ENCODE measurements around the gene ADD3. TPM values are rescaled to one million over a fixed set of nuclear protein-coding genes. Genes with fewer than 3 reads are reported as not detected.

Gene ADD3
- total and polyA plus RNA-seq, 2 of the 13 experiments (the other 11 are each of a cell fraction or from before 2014, with no cell fraction given), result 44.7 to 57.5 TPM

GRCh38 chr10:110017907-110018306, 10.1 kb downstream of the ADD3 start:
- WGBS (ENCODE audit: low lambda C conversion rate), result 100% methylated on average over 1 of the region's 1 CpG
- no peak overlapping the region for H3K27ac ChIP-seq (ENCODE audit: extremely low read length, insufficient read depth, low read length)
- no peak overlapping the region for H2AFZ ChIP-seq (ENCODE audit: low read length)
- H4K20me1 ChIP-seq (ENCODE audit: insufficient read depth, low read length), result peaks cover 5% of the 10 kb centered on the region; the same call in 1 of the 2 replicates
- no peak overlapping the region for H3K9ac ChIP-seq (ENCODE audit: insufficient read depth, low read depth, low read length)
- H3K9me3 ChIP-seq (ENCODE audit: low read length), result no peaks in the 10 kb centered on the region
- FAIRE-seq, result no peak
- intact Hi-C loops (cut with micrococcal nuclease; ENCODE audit: unreplicated experiment) (no loop called here), in situ Hi-C loops (cut with HindIII; ENCODE audit: extremely low pct_ligation_motif_present, low pct_unique_long_range_greater_than_20kb) (loop anchor here (25.0 kb wide), 1 partner anchor 131 kb away; no protein-coding TSS in a partner anchor)
- CTCF ChIA-PET (ENCODE audit: low intra/inter-chr PET ratio, low total read pairs), result no interaction called here
- POLR2A ChIA-PET, result interaction anchor here (0.6 kb wide), 1 partner anchor 11 kb away, joined by 4 read pairs; no protein-coding TSS in a partner anchor
- peaks cover 70% of the 10 kb centered on the region for H3K79me2 ChIP-seq (ENCODE audit: insufficient read depth, low read length)
- no TSS peak for BruUV-seq (replicated peaks)
- H3K4me2 ChIP-seq (ENCODE audit: low read depth, low read length), result no peak overlapping the region
- no peak for TF ChIP-seq ZNF790 (CRISPR knock-in tag; IDR thresholded peaks at IDR 0.05; ENCODE audit: borderline replicate concordance)
- TF ChIP-seq, protein P1, sequence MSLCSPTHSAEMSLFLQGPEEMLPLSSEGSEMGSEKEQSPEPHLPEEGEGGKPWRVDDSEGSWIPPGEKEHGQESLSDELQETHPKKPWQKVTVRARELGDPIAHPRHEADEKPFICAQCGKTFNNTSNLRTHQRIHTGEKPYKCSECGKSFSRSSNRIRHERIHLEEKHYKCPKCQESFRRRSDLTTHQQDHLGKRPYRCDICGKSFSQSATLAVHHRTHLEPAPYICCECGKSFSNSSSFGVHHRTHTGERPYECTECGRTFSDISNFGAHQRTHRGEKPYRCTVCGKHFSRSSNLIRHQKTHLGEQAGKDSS (CRISPR knock-in tag; IDR thresholded peaks at IDR 0.05; ENCODE audit: borderline replicate concordance, low read depth), result no peak
- TF ChIP-seq GFI1 (CRISPR knock-in tag; IDR thresholded peaks at IDR 0.05; ENCODE audit: borderline replicate concordance), result no peak
- TF ChIP-seq MYC (CRISPR knock-in tag; IDR thresholded peaks at IDR 0.05; ENCODE audit: borderline replicate concordance), result no peak
- TF ChIP-seq MAFG (CRISPR knock-in tag; IDR thresholded peaks at IDR 0.05), result no peak
- no peak for TF ChIP-seq PRDM10 (CRISPR knock-in tag; IDR thresholded peaks at IDR 0.05; ENCODE audit: low read depth)
- no peak for TF ChIP-seq ZNF446 (CRISPR knock-in tag; IDR thresholded peaks at IDR 0.05)
- TF ChIP-seq KDM6A (CRISPR knock-in tag; IDR thresholded peaks at IDR 0.05; ENCODE audit: low read depth), result no peak
- TF ChIP-seq, protein P2, sequence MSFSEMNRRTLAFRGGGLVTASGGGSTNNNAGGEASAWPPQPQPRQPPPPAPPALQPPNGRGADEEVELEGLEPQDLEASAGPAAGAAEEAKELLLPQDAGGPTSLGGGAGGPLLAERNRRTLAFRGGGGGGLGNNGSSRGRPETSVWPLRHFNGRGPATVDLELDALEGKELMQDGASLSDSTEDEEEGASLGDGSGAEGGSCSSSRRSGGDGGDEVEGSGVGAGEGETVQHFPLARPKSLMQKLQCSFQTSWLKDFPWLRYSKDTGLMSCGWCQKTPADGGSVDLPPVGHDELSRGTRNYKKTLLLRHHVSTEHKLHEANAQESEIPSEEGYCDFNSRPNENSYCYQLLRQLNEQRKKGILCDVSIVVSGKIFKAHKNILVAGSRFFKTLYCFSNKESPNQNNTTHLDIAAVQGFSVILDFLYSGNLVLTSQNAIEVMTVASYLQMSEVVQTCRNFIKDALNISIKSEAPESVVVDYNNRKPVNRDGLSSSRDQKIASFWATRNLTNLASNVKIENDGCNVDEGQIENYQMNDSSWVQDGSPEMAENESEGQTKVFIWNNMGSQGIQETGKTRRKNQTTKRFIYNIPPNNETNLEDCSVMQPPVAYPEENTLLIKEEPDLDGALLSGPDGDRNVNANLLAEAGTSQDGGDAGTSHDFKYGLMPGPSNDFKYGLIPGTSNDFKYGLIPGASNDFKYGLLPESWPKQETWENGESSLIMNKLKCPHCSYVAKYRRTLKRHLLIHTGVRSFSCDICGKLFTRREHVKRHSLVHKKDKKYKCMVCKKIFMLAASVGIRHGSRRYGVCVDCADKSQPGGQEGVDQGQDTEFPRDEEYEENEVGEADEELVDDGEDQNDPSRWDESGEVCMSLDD (CRISPR knock-in tag; IDR thresholded peaks at IDR 0.05; ENCODE audit: borderline replicate concordance), result no peak
- TF ChIP-seq EP300 (IDR thresholded peaks at IDR 0.05; ENCODE audit: low read depth in 2 of 2, low read length in 2 of 2), result no peak
- no peak for TF ChIP-seq EP300 (CRISPR knock-in tag; IDR thresholded peaks at IDR 0.05; ENCODE audit: borderline replicate concordance)
- no peak for TF ChIP-seq ZNF354B (CRISPR knock-in tag; IDR thresholded peaks at IDR 0.05)
- no peak for TF ChIP-seq DNMT3B (CRISPR knock-in tag; conservative IDR thresholded peaks at IDR 0.05)
- no peak for TF ChIP-seq ZNF432 (CRISPR knock-in tag; IDR thresholded peaks at IDR 0.05; ENCODE audit: borderline replicate concordance)
- TF ChIP-seq NR2F1 (CRISPR knock-in tag; IDR thresholded peaks at IDR 0.05), result no peak
- TF ChIP-seq ZFY (CRISPR knock-in tag; IDR thresholded peaks at IDR 0.05), result no peak
- TF ChIP-seq PHB2 (IDR thresholded peaks at IDR 0.05; ENCODE audit: partially characterized antibody), result no peak
- no peak for TF ChIP-seq SRF (IDR thresholded peaks at IDR 0.05; ENCODE audit: low read depth, low read length)
- no peak for TF ChIP-seq NFE2L1 (CRISPR knock-in tag; IDR thresholded peaks at IDR 0.05; ENCODE audit: borderline replicate concordance)
- H3K4me3 ChIP-seq (replicated peaks in 1 of 3; ENCODE audit: insufficient read depth in 1 of 3, low read depth in 2 of 3, low read length in 3 of 3), result no peak overlapping the region
- no peaks in the 10 kb centered on the region; a peak in 1 of 5 replicates for H3K36me3 ChIP-seq (replicated peaks in 1 of 2; ENCODE audit: control insufficient read depth in 1 of 2, insufficient read depth in 2 of 2, low read length in 2 of 2)
- DNase-seq (ENCODE audit: low spot score), result no peak
- no peak for ATAC-seq
- peaks cover 14% of the 10 kb centered on the region for H3K4me1 ChIP-seq (ENCODE audit: insufficient read depth, low read length)
- H3K27me3 ChIP-seq (ENCODE audit: control insufficient read depth in 1 of 2, insufficient read depth in 2 of 2, low read length in 2 of 2), result no peaks in the 10 kb centered on the region

Measured in HepG2 (cell line).